Measurements from ENCODE around the gene TGFA. TPM values are rescaled to one million over a fixed set of nuclear protein-coding genes. Genes with fewer than 3 reads are reported as not detected.
A peak's percentile ranks its signal among the peaks of the same experiment; 100 is the strongest.

Gene TGFA
- total and polyA plus RNA-seq, 2 donors (not counting 1 experiment from before 2014, with no cell fraction given), result 0.06 TPM; not detected in 1

DNA sequence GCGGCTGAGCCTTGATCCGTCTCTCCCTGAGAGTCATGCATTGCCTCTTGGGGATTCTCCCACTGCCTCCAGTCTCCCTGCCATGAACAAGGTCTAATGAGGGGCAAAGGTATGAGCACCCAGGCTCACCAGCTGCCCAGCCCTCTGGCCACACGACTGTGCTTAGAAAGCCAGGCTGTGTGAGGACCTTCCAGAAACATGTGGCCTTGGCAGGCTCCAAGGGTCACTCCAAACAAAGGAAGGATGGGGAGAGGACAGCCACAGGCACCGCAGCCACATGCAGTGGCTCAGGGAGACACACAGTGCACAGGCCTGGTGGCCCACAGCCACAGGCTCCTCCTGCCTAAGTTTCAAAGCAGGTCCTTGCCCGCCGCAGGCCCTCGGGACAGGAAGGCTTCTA is 35.8 kb downstream of the TGFA start:
- H3K4me3 ChIP-seq (replicated peaks in 1 of 4; ENCODE audit: control extremely low read depth in 1 of 4, insufficient read depth in 1 of 4, low read depth in 3 of 4, low read length in 4 of 4), result no peak overlapping the region
- no peaks in the 10 kb centered on the region for H4K20me1 ChIP-seq (ENCODE audit: control insufficient read depth, extremely low read depth, insufficient read depth, low read length)
- H3K9me3 ChIP-seq (ENCODE audit: control insufficient read depth, insufficient read depth, low read depth, low read length), result no peaks in the 10 kb centered on the region
- no peaks in the 10 kb centered on the region for H3K4me1 ChIP-seq (ENCODE audit: control insufficient read depth, extremely low read depth, insufficient read depth, low read length)
- H3K79me2 ChIP-seq (ENCODE audit: control insufficient read depth, insufficient read depth, low read length), result no peaks in the 10 kb centered on the region
- DNase-seq (ENCODE audit: low read depth in 2 of 2), result no peak
- no peaks in the 10 kb centered on the region for H3K36me3 ChIP-seq (ENCODE audit: control insufficient read depth, insufficient read depth, low read length)
- no peak overlapping the region for H2AFZ ChIP-seq (ENCODE audit: low read length)
- H3K27ac ChIP-seq (ENCODE audit: insufficient read depth, low read length), result no peak overlapping the region
- TF ChIP-seq, protein P1, sequence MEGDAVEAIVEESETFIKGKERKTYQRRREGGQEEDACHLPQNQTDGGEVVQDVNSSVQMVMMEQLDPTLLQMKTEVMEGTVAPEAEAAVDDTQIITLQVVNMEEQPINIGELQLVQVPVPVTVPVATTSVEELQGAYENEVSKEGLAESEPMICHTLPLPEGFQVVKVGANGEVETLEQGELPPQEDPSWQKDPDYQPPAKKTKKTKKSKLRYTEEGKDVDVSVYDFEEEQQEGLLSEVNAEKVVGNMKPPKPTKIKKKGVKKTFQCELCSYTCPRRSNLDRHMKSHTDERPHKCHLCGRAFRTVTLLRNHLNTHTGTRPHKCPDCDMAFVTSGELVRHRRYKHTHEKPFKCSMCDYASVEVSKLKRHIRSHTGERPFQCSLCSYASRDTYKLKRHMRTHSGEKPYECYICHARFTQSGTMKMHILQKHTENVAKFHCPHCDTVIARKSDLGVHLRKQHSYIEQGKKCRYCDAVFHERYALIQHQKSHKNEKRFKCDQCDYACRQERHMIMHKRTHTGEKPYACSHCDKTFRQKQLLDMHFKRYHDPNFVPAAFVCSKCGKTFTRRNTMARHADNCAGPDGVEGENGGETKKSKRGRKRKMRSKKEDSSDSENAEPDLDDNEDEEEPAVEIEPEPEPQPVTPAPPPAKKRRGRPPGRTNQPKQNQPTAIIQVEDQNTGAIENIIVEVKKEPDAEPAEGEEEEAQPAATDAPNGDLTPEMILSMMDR (conservative IDR thresholded peaks at IDR 0.05 in 1 of 2, IDR thresholded peaks at IDR 0.05 in 1 of 2; ENCODE audit: low read depth in 1 of 2, low read length in 2 of 2), result no peak
- no peak for TF ChIP-seq EZH2 (IDR thresholded peaks at IDR 0.05; ENCODE audit: low read length, missing control alignments)
- no peak overlapping the region for H3K9ac ChIP-seq (ENCODE audit: insufficient read depth, low read length)
- no peaks in the 10 kb centered on the region for H3K27me3 ChIP-seq (ENCODE audit: control insufficient read depth, insufficient read depth, low read length)
- H3K4me2 ChIP-seq (ENCODE audit: extremely low read depth, insufficient read depth, low read length), result no peak overlapping the region

DNA sequence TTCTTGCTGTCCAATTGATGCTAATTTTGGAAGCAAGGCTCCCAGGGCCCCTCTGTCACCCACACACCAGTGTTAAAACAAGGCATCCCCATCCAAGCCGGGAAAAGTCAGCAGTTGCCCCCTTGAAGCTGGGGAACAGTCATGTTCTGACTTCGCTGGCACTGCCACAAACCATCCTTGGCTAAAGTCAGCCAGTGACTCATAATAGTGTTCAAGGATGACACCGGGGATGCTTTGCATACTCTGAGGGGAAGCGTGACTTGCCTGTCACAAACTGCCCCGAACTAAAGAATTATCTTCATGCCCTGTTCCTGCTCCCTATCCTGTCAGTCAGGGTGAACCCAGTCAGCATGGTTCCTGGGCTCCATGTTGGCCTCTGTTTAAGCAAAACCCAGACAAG is 37.0 kb downstream of the TGFA start:
- Histone ChIP-seq H2AFZ (ENCODE audit: low read length) (no peak overlapping the region), H3K4me3 (replicated peaks in 1 of 4; ENCODE audit: control extremely low read depth in 1 of 4, insufficient read depth in 1 of 4, low read depth in 3 of 4, low read length in 4 of 4) (no peak overlapping the region), H3K4me2 (ENCODE audit: extremely low read depth, insufficient read depth, low read length) (no peak overlapping the region), H3K4me1 (ENCODE audit: control insufficient read depth, extremely low read depth, insufficient read depth, low read length) (no peaks in the 10 kb centered on the region), H4K20me1 (ENCODE audit: control insufficient read depth, extremely low read depth, insufficient read depth, low read length) (no peaks in the 10 kb centered on the region), H3K9ac (ENCODE audit: insufficient read depth, low read length) (no peak overlapping the region), H3K9me3 (ENCODE audit: control insufficient read depth, insufficient read depth, low read depth, low read length) (no peaks in the 10 kb centered on the region), H3K27ac (ENCODE audit: insufficient read depth, low read length) (no peak overlapping the region), H3K27me3 (ENCODE audit: control insufficient read depth, insufficient read depth, low read length) (no peaks in the 10 kb centered on the region), H3K79me2 (ENCODE audit: control insufficient read depth, insufficient read depth, low read length) (no peaks in the 10 kb centered on the region), H3K36me3 (ENCODE audit: control insufficient read depth, insufficient read depth, low read length) (no peaks in the 10 kb centered on the region)
- TF ChIP-seq, protein P1 (conservative IDR thresholded peaks at IDR 0.05 in 1 of 2, IDR thresholded peaks at IDR 0.05 in 1 of 2; ENCODE audit: low read depth in 1 of 2, low read length in 2 of 2), result no peak
- DNase-seq (ENCODE audit: low read depth in 2 of 2), result peak in 1 of 2 donors; percentile 15

DNA sequence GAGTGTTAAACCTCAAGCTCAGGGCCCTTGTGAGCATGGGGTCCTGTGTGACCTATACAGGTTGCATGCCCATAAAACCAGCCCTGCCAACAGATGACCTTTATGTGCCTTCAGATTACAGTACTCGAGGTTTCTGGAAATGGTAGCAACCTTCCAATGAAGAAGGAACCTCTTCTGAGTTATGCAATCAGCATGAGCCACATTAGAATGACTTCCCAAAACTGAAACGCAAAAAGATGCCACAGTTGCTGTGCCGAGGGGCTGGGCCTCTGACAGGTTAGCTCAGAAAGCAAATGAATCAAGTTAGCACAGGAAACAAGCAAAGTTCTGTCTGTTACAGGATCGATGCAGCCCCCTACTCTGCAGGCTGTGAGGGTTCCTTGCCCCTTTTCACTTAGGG is 37.7 kb downstream of the TGFA start:
- H4K20me1 ChIP-seq (ENCODE audit: control insufficient read depth, extremely low read depth, insufficient read depth, low read length), result no peaks in the 10 kb centered on the region
- H3K79me2 ChIP-seq (ENCODE audit: control insufficient read depth, insufficient read depth, low read length), result no peaks in the 10 kb centered on the region
- TF ChIP-seq, protein P1 (conservative IDR thresholded peaks at IDR 0.05 in 1 of 2, IDR thresholded peaks at IDR 0.05 in 1 of 2; ENCODE audit: low read depth in 1 of 2, low read length in 2 of 2), result no peak
- TF ChIP-seq EZH2 (IDR thresholded peaks at IDR 0.05; ENCODE audit: low read length, missing control alignments), result no peak
- H3K9me3 ChIP-seq (ENCODE audit: control insufficient read depth, insufficient read depth, low read depth, low read length), result no peaks in the 10 kb centered on the region
- H3K27ac ChIP-seq (ENCODE audit: insufficient read depth, low read length), result no peak overlapping the region
- H3K4me2 ChIP-seq (ENCODE audit: extremely low read depth, insufficient read depth, low read length), result no peak overlapping the region
- no peaks in the 10 kb centered on the region for H3K36me3 ChIP-seq (ENCODE audit: control insufficient read depth, insufficient read depth, low read length)
- no peak overlapping the region for H3K4me3 ChIP-seq (replicated peaks in 1 of 4; ENCODE audit: control extremely low read depth in 1 of 4, insufficient read depth in 1 of 4, low read depth in 3 of 4, low read length in 4 of 4)
- DNase-seq (ENCODE audit: low read depth in 2 of 2), result no peak
- no peaks in the 10 kb centered on the region for H3K4me1 ChIP-seq (ENCODE audit: control insufficient read depth, extremely low read depth, insufficient read depth, low read length)
- H3K9ac ChIP-seq (ENCODE audit: insufficient read depth, low read length), result no peak overlapping the region
- no peaks in the 10 kb centered on the region for H3K27me3 ChIP-seq (ENCODE audit: control insufficient read depth, insufficient read depth, low read length)
- H2AFZ ChIP-seq (ENCODE audit: low read length), result no peak overlapping the region

Measured in fibroblast of lung (primary cell).